Ascending aorta (tissue), 2 donors: Measurements from ENCODE around the gene LGALS7. TPM values are rescaled to one million over a fixed set of nuclear protein-coding genes. Genes with fewer than 3 reads are reported as not detected.
A peak's percentile ranks its signal among the peaks of the same experiment; 100 is the strongest.

ENCODE experiments used
- DNase-seq, 2 donors: peaks; one replicate each; pipeline ENCODE4 v3.0.0-alpha.2; 2019; ENCODE audit warnings: low spot score in 2 of 2
- H3K27ac ChIP-seq, 2 donors: fragments of 200-600 bp; sonication (generic); one replicate each; pipeline ENCODE4 v1.5.1; 2016 to 2017; ENCODE audit warnings: mild to moderate bottlenecking in 1 of 2
- H3K27me3 ChIP-seq: fragments of 200-600 bp; sonication (generic); one replicate; pipeline ENCODE4 v1.5.1; 2017
- H3K36me3 ChIP-seq, 2 donors: fragments of 200-600 bp; sonication (generic); one replicate each; pipeline ENCODE4 v1.5.1; 2016
- H3K4me1 ChIP-seq, 2 donors: fragments of 200-600 bp; sonication (generic); one replicate each; pipeline ENCODE4 v1.5.1; 2016 to 2017; ENCODE audit warnings: mild to moderate bottlenecking in 1 of 2
- H3K4me3 ChIP-seq, 2 donors: fragments of 200-600 bp; sonication (generic); one replicate each; pipeline ENCODE4 v1.5.1; 2016 to 2017; ENCODE audit warnings: mild to moderate bottlenecking in 1 of 2
- H3K9me3 ChIP-seq, 2 donors: fragments of 200-600 bp; sonication (generic); one replicate each; pipeline ENCODE4 v1.5.1; 2016
- intact Hi-C: fragments of 100-400 bp; cut with DNase I; formaldehyde crosslinking; loops from one replicate; pipeline ENCODE4 v1.15.1; 2023
- total RNA-seq: library from RNA; depleted of rRNA; stranded (reverse); fragments of >200 nt; gene quantifications from one replicate; pipeline ENCODE4 v1.1.0, GENCODE V29; 2016
- TF ChIP-seq, protein P1 (sequence below), 3 experiments: fragments of 200-600 bp in 2 of 3; fragments of 450-650 bp in 1 of 3; sonication (generic) in 2 of 3; IDR thresholded peaks; one replicate each; pipeline ENCODE4 v1.5.1; 2016 to 2019; ENCODE audit warnings: antibody characterized with exemption in 3 of 3, mild to moderate bottlenecking in 1 of 3, moderate library complexity in 1 of 3

Gene LGALS7
- total RNA-seq, 1 donor from 2014 or later = not detected

DNA sequence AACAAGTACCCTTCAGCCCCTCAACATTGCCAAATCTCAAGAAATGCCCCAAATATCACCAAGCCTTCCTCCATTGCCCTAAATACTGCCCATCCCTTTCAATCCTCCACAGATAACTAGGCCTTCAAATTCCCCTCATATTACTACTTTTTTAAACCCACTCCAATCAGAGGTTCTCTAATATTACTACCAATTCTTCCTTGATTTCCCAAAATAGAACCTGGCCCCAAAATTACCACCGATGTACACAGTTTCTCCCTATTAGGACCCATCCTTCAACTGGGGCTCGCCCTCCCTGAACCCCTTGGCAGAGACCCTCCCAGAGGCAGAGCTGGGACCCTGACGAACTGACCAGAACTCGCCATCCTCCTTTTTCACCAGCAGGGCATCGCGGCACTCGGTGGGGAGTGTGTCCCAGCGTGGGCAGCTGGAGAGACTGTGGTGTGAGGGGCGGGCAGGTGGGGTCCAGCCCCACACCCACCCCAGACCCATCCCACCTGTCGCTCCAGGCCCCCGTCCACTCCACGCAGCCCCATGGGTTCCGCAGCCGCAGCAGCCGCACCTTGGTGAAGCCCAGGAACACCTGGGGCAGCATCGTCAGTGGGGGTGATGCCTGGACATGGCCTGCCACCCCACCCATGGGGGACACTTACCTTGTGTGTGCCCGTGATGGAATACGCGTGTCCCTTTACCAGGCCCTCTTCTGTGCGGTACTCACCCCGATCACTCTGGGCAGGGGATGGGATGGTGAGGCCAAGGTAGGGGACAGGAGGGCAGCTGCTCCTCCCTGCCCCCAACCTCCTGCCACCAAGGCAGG lies 35.2 kb downstream of the LGALS7 start:
- H3K36me3 ChIP-seq = no peaks in the 10 kb centered on the region
- peaks cover 6 to 17% of the 10 kb centered on the region in 2 donors for H3K4me1 ChIP-seq
- TF ChIP-seq, protein P1, sequence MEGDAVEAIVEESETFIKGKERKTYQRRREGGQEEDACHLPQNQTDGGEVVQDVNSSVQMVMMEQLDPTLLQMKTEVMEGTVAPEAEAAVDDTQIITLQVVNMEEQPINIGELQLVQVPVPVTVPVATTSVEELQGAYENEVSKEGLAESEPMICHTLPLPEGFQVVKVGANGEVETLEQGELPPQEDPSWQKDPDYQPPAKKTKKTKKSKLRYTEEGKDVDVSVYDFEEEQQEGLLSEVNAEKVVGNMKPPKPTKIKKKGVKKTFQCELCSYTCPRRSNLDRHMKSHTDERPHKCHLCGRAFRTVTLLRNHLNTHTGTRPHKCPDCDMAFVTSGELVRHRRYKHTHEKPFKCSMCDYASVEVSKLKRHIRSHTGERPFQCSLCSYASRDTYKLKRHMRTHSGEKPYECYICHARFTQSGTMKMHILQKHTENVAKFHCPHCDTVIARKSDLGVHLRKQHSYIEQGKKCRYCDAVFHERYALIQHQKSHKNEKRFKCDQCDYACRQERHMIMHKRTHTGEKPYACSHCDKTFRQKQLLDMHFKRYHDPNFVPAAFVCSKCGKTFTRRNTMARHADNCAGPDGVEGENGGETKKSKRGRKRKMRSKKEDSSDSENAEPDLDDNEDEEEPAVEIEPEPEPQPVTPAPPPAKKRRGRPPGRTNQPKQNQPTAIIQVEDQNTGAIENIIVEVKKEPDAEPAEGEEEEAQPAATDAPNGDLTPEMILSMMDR (IDR thresholded peaks at IDR 0.05) = no peak
- no peaks in the 10 kb centered on the region for H3K9me3 ChIP-seq
- intact Hi-C loops = no loop called here
- no peaks in the 10 kb centered on the region for H3K27me3 ChIP-seq
- no peak overlapping the region for H3K4me3 ChIP-seq
- no peak for DNase-seq
- H3K27ac ChIP-seq = no peak overlapping the region

- Histone ChIP-seq H3K9me3 (no peaks in the 10 kb centered on the region), H3K4me3 (peak overlapping the region in 1 of 2 donors; percentile 15), H3K27ac (no peak overlapping the region), H3K36me3 (no peaks in the 10 kb centered on the region), H3K4me1 (peaks cover 6 to 20% of the 10 kb centered on the region in 2 donors), H3K27me3 (no peaks in the 10 kb centered on the region)
- no peak for DNase-seq
- TF ChIP-seq, protein P1 (IDR thresholded peaks at IDR 0.05) = no peak
- intact Hi-C loops = no loop called here
These were observed 35.9 kb downstream of the LGALS7 start for GRCh38 chr19:38737281-38737865.

- peak overlapping the region; percentile 42 to 63 for H3K4me3 ChIP-seq
- H3K9me3 ChIP-seq = no peaks in the 10 kb centered on the region
- intact Hi-C loops = no loop called here
- no peaks in the 10 kb centered on the region for H3K27me3 ChIP-seq
- TF ChIP-seq, protein P1 (IDR thresholded peaks at IDR 0.05) = no peak
- peaks cover 6 to 20% of the 10 kb centered on the region in 2 donors for H3K4me1 ChIP-seq
- peaks cover 0 to 6% of the 10 kb centered on the region in 2 donors for H3K36me3 ChIP-seq
- no peak for DNase-seq
- H3K27ac ChIP-seq = peak overlapping the region in 1 of 2 donors; percentile 5
These were observed 36.7 kb downstream of the LGALS7 start for GRCh38 chr19:38736413-38737280.

- no peak for DNase-seq
These were observed 37.3 kb downstream of the LGALS7 start for GRCh38 chr19:38736036-38736412.

GRCh38 chr19:38735257-38735686 lies 38.0 kb downstream of the LGALS7 start:
- TF ChIP-seq, protein P1 (IDR thresholded peaks at IDR 0.05) = no peak
- Histone ChIP-seq H3K27ac (peak overlapping the region; percentile 68 to 71), H3K4me3 (no peak overlapping the region), H3K4me1 (peaks cover 6 to 20% of the 10 kb centered on the region in 2 donors), H3K9me3 (no peaks in the 10 kb centered on the region), H3K36me3 (peaks cover 10 to 20% of the 10 kb centered on the region in 2 donors), H3K27me3 (no peaks in the 10 kb centered on the region)
- intact Hi-C loops = no loop called here
- DNase-seq = no peak

More at GRCh38 chr19:38736036-38736412, 37.3 kb downstream of the LGALS7 start:
- Histone ChIP-seq H3K4me1 (peaks cover 6 to 20% of the 10 kb centered on the region in 2 donors), H3K4me3 (peak overlapping the region; percentile 42 to 63), H3K36me3 (peaks cover 3 to 12% of the 10 kb centered on the region in 2 donors), H3K27ac (peak overlapping the region in 1 of 2 donors; percentile 5), H3K27me3 (no peaks in the 10 kb centered on the region), H3K9me3 (no peaks in the 10 kb centered on the region)
- intact Hi-C loops = no loop called here
- TF ChIP-seq, protein P1 (IDR thresholded peaks at IDR 0.05) = no peak
